Left renal pelvis (tissue), 4 donors: Measurements from ENCODE around the gene ZMYM2. TPM values are rescaled to one million over a fixed set of nuclear protein-coding genes. Genes with fewer than 3 reads are reported as not detected.
"Not testable (repeated sequence)": the region's sequence is repeated elsewhere in the genome, so short reads cannot be mapped to it uniquely, and the experiment has no call there.

Source experiments
- DNase-seq, 4 donors: peaks; one replicate each; pipeline ENCODE4 v3.0.0-alpha.2; 2013; ENCODE audit warnings: low read depth in 4 of 4, low spot score in 3 of 4
- polyA plus RNA-seq, 4 donors: library from polyadenylated mRNA; unstranded; fragments of 120-200 nt; gene quantifications; one replicate each; pipeline ENCODE4 v1.2.1, GENCODE V29; 2013; ENCODE audit not compliant: insufficient read length in 4 of 4

Gene ZMYM2
- polyA plus RNA-seq, 4 donors: 94.6 to 121 (median 115) TPM

DNA sequence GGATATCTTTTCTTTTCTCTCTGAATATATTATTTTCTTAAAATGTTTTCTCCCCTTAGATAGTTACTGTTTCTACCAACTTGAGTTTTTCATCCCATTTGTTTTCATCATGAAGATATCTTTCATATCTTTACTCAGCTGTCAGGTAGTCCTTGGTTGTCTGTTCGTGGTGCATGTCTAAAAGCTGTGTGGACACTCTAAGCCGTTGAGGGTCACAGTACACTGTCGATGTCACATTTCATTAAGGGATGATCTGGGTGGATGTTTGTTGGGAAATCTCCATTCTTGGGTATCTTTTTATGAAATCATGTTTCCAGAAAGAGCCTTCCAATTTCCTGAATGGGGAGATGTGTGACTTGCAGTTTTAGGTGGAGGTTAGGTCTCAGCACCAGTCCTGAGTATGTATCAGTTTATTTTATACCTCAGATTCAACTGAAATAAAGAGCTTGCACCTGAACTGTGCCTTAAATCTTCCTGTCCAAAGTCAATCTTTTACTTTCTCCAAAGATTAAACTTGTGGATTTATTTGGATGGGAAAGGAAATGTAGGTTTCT is 23.2 kb downstream of the ZMYM2 start:
- no peak for DNase-seq

DNA sequence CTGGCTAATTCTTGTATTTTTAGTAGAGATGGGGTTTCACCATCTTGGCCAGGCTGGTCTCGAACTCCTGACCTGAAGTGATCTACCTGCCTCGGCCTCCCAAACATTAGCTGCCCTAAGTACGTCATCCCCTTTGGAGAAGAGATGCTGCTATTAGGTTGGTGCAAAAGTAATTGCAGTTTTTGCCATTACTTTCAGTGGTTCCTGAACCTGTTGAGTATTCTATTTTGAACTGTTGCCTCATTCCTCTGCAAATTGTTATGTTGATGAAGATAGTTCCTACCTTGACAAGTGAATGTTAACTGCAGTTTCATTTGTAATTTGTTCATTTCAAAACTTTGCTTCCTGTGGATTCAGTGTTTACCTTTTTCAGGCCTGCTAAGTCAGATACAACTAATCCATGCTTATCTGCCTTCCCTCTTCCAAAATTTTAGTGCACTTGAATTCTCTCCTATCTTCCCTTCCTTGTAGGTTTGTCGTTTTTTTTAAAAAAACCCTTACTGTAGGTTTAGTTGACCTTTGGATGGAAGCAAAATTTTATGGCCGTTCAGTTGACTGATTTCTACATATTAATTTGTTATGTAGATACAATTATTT is 24.0 kb downstream of the ZMYM2 start:
- no peak for DNase-seq

DNA sequence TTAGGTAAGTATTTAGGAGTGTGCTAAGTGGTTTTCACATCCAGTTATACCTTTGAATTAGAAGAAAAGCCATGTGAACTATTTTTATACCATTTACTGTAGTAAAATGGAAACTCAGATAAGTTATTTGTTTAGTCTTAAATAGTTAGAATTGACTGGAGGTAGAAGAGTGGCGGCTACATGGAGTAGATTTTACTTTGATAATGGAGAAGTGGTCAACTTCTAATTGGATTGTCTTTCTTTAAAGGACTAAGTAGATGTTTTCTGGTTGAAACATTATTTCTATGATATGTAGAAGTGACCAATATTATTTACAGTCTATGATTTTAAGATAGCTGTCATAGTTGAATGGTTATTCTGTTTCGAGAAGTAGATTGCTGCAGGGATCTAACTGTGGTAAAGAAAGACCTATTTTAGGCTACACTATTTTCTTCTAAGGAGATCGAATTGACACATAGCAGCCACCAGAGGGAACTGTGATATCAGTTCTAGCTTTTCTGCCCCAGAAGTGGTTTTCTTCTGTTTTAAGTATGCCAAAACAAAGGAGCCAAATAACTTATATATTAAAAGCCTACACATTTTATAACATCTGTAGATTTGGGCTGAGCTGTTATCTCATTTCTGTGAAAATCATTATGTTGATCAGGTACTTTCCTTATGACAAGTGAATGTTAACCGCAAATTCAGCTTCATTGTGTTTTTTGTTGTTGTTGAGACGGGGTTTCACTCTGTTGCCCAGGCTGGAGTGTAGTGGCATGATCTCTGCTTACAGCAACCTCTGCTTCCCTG is 26.1 kb downstream of the ZMYM2 start:
- peak in 1 of 4 donors; percentile 5 for DNase-seq

DNA sequence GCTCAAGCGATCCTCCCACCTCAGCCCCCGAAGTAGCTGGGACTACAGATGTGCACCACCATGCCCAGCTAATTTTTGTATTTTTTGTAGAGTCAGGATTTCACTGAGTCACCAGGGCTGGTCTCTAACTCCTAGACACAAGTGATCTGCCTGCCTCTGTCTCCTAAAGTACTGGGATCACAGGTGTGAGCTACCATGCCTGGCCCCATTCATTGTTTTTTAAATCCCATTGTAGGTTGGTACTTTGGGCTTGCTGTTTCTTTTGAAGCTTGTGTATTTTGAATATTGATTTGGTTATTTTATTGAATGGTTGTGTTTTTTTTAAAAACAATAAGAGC is 26.7 kb downstream of the ZMYM2 start:
- DNase-seq: no peak

DNA sequence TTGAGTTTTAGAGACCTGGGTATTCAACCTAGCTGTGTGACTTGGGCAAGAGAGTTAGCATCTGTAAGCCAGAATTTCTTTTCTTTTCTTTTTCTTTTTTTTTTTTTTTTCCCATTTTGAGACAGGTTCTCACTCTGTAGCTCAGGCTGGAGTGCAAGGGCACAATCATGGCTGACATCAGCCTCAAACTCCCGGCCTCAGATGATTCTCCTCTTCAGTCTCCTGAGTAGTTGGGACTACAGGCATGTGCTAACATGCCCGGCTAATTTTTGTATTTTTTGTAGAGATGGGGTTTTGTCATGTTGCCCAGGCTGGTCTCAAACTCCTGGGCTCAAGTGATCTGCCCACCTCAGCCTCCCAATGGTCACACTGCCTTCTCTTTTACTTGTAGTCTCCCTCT is 33.0 kb downstream of the ZMYM2 start:
- DNase-seq: no peak

DNA sequence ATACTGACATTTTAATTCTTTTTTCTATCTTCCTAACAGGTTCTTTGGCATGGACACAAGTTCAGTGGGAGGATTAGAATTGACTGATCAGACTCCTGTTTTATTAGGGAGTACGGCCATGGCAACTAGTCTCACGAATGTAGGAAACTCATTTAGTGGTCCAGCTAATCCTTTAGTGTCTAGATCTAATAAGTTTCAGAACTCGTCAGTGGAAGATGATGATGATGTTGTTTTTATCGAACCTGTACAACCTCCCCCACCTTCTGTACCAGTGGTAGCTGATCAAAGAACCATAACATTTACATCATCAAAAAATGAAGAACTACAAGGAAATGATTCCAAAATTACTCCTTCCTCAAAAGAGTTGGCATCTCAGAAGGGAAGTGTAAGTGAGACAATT is 34.5 kb downstream of the ZMYM2 start:
- no peak for DNase-seq

DNA sequence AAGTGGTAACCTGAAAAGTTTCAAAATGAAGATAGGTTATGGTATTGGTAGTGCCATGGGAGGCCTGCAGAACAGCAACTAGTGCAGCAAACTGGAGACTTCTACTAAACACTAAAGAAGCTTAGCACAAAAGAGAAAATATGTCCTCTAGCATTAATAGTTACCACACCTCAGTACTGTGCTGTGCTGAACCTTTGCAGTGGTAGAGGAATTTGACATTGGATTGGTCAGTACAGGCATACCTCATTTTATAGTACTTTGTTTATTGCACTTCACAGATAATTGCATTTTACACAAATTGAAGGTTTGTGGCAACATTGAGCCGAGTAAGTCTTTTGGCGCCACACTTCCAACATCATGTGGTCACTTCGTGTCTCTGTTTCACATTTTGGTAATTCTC is 40.4 kb downstream of the ZMYM2 start:
- no peak for DNase-seq

DNA sequence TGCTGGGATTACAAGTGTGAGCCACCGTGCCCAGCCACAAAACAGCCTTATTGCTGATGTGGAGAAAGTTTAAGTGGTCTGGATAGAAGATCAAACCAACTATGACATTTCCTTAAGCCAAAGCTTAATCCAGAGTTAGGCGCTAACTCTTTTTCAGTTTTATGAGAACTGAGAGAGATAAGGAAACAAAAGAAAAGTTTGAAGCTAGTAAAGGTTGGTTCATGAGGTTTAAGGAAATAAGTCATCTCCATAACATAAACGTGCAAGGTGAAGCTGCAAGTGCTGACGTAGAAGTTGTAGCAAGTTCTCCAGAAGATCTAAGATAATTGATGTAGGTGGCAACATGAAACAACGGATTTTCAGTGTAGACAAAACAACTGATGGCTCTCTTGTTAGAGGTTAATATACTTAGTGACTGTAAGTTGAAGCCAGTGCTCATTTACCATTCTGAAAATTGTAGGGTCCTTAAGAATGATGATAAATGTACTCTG is 41.6 kb downstream of the ZMYM2 start:
- DNase-seq: no peak

DNA sequence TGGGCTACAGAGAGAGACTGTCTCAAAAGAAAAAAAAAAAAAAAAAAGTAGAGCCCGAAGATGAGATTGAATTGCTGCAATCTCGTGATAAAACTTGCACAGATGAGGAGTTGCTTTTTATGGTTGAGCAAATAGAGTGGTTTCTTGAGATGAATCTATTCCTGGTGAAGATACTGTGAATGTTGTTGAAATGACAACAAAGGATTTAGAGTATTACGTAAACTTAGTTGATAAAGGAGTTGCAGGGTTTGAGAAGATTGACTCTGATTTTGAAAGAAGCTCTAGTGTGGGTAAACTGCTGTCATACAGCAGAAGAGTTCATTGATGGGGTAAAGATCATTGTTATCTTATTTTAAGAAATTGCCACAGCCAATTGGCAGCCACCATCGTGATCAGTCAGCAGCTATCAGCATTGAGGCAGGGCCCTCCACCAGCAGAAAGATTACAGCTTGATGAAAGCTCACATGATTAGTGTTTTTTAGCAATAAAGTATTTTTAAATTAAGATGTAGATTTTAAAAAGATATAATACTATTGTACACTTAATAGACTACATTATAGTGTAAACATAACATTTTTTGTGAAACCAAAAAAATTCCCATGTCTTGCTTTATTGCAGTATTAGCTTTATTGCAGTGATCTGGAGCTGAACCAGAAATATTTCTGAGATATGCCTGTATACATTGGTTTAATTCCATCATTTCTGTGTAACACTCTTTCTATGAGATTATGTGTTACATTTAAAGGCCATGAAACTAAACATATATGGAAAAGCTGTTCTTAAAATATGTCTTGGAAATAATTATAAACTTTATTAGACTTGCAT is 43.1 kb downstream of the ZMYM2 start:
- no peak for DNase-seq

DNA sequence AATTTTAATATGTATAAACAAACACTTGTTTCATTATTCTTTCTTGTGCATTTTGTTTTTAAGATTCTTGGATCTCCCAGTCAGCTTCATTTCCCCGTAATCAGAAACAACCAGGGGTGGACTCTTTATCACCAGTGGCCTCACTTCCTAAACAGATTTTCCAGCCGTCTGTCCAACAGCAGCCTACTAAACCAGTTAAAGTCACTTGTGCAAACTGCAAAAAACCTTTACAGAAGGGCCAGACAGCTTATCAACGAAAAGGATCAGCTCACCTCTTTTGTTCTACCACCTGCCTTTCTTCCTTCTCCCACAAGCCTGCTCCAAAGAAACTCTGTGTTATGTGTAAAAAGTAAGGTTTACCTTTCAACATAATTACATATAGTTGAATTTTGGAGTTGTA is 44.3 kb downstream of the ZMYM2 start:
- DNase-seq: no peak

DNA sequence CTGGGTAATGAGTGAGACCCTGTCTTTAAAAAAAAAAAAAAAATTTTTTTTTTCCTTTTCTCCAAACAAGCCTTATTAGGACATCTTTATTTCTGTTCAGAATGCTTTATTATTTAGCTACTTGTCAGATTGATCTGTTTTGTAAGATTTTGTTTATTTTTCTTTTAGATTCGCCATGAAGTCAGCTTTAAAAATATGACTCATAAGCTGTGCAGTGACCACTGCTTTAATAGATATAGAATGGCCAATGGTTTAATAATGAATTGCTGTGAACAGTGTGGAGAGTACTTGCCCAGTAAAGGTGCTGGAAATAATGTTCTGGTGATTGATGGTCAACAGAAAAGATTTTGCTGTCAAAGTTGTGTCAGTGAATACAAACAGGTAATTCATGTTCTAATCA is 47.7 kb downstream of the ZMYM2 start:
- no peak for DNase-seq

DNA sequence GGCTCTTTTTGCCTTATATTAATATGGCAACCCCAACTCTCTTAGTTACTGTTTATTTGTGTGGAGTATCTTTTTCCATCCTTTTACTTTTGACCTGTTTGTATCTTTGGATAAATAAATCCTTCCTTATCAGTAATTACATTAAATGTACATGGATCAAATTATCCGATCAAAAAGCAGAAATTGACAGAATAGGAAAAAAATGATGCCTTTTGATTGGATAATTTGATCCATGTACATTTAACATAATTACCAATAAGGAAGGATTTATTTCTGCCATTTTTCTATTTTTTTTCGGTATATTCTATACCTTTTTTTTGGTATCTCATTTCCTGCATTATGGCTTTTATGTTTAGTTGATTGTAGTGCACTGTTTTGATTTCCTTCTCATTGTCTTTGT is 57.2 kb downstream of the ZMYM2 start:
- no peak for DNase-seq

DNA sequence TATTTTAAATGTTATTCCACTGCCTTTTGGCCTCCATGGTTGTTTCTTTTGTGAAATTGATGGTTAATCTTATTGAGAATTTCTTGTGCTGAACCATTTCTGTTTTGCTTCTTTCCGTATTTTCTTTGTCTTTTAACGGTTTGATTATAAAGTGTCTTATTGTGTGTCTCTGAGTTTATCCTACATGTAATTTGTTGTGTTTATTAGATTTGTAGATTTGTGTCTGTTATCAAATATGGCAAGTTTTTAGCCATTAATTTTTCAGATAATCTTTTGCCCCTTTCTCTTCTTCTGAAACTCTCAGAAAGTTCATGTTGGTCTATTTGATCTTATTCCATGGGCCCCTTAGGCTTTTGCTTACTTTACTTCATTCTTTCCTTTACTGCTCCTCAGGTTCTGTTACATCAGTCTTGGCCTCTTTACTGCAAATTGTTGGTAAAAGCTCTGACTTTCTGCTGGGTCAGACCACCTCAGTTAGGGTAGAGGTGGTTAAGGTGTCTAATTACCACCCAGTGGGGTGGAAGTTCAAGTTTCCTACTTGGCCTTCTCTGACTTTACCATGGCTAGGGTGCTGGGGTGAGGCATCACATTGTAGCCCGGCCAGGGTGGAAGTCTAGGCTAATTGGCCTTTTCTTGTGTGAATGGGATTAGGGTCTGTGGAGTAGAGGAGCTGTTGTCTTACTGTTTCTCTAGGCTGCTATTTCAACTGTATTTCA is 58.3 kb downstream of the ZMYM2 start:
- DNase-seq: no peak

DNA sequence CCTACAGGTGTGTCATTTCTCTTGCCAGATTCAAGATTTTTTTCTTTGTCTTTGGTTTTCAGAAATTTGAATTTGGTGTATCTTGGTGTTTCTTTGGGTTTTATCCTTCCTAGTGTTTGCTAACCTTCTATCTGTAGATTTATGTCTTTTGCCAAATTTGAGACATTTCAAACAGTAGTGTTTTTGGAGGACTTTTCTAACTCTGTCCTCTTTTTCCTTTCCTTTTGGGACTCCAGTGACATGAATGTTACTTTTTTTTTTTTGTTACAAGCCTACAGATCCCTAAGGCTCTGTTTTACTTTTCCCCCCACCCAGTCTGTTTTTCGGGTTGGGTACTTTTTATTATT is 58.8 kb downstream of the ZMYM2 start:
- DNase-seq: no peak

DNA sequence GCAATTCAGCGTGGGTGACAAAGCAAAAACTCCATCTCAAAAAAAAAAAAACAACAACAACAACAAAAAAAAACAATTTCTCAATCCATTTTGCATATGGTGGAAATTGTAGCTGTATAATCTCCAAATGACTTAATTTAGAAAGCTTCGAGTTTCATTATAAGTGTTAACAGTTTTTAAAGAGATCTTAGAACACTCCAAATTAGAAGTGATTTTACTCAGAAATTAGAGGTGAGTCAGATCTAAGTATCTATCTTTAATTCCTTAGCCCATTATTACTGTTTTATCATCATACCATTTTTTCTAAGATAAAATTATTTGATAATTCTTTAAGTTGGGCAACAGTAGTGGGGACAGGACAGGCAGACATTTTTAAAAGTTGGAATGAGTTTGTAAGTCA is 60.5 kb downstream of the ZMYM2 start:
- DNase-seq: no peak

DNA sequence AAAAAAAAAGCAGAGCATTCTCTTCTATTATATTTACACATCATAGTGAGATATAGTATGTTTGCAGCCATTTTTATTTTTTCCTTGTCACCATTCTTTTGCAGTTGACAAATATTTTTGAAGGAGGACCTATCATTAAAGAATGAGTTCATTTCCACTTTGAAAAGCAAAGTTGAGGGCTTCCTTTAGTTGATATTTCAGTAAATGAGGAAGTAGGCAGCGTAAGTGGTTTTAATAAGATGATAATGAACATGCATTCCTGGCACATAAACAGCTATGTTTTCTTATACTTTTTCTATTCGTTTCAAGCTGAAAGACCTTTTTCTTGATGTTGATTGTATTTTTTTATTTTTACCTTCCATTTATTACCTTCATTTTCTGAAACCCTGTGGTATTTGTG is 66.2 kb downstream of the ZMYM2 start:
- DNase-seq: no peak

DNA sequence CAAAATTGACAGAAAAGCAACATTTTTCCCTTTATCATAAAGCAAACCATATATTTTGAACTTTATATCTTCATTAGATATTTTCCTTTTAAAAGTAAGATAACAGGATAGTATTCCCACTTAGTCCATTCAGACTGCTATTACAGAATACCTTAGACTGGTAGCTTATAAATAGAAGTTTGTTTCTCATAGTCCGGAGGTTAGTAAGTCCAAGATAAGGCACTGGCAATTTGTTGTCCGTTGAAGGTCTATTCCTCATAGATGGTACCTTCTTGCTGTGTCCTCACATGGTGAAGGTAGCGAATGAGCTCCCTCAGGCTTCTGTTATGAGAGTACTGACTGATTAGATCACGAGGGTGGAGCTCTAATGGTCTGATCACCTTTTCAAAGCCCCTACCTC is 70.4 kb downstream of the ZMYM2 start:
- DNase-seq: no peak

DNA sequence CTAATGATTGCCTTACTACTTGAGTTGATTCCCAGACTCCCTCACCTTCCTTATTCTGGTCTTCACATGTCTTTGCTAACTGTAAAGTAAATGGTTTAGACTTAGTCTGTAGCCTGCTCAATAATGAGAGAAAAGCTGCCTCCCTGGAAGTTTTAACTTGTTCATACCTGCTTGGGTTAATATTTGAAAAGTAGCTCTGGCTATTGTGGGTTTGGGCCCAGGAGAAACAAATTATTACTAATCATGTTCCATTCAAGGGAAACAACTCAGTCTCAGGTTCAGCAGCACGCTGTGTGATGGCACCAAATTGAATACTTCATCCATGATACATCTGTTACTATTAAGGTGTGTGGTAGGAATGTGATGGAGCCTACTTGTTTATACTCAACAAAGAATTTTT is 75.0 kb downstream of the ZMYM2 start:
- no peak for DNase-seq

DNA sequence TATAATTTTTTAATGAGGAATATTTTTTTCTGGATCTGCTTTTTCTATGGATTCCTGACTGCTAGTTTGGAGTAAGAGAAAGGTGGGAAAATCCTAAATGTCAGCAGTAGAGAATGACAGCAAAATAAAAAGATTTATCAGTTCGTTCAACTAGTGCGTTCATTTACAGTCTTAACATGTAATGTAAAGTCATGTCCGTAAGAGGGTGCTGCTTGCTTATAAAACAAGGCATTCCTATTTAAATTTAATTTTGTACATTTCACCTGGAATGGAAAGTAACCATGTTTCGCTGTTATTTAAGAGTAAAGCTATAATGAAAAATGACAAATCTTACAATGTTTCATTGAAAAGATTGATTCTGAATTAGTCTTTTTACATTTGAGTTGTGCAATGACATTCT is 76.6 kb downstream of the ZMYM2 start:
- DNase-seq: no peak

DNA sequence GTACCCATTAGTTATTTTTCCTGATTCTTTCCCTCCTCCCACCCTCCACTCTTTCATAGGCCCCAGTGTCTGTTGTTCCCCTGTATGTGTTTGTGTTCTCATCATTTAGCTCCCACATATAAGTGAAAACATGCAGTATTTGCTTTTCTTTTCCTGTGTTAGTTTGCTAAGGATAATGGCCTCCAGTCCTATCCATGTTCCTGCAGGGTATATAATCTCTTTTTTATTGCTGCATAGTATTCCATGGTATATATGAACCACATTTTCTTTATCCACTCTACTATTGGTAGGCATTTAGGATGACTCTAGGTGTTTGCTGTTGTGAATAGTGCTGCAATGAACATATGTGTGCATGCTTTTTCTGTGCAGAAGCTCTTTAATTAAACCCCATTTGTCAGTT is 79.4 kb downstream of the ZMYM2 start:
- no peak for DNase-seq

DNA sequence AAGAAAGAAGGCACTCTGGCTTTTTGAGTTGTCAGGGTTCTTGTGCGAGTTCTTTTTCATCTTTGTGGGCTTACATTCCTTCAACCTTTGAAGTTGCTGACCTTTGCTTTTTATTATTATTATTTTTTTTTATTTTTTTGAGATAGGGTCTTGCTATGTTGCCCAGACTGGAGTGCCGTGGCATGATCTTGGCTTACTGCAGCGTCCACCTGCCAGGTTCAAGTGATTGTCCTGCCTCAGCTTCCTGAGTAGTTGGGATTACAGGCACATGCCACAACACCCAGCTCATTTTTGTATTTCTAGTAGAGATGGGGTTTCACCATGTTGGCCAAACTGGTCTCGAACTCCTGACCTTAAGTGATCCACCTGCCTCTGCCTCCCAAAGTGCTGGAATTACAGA is 84.1 kb downstream of the ZMYM2 start:
- DNase-seq: not testable (repeated sequence)
